Karpas-422 (cell line): ENCODE measurements around the gene NTN3. TPM values are rescaled to one million over a fixed set of nuclear protein-coding genes. Genes with fewer than 3 reads are reported as not detected.

Source experiments
- DNase-seq: peaks from one replicate; pipeline ENCODE4 v3.0.0-alpha.2; 2015
- H2AFZ ChIP-seq: fragments of 200-600 bp; sonication (generic); 2 replicates; pipeline ENCODE4 v1.6.1; 2014; ENCODE audit warnings: antibody characterized with exemption, low read length, mixed read lengths
- H3K27ac ChIP-seq: fragments of 200-600 bp; sonication (generic); 2 replicates; pipeline ENCODE4 v1.5.1; 2014; ENCODE audit warnings: mild to moderate bottlenecking, low read length, moderate library complexity
- H3K27me3 ChIP-seq: fragments of 200-600 bp; sonication (generic); 2 replicates; pipeline ENCODE4 v1.6.1; 2014; ENCODE audit warnings: low read length, mixed read lengths
- H3K36me3 ChIP-seq: fragments of 200-600 bp; sonication (generic); 2 replicates; pipeline ENCODE4 v1.6.1; 2014; ENCODE audit warnings: low read length, mixed read lengths; ENCODE audit not compliant: insufficient read depth
- H3K4me1 ChIP-seq: fragments of 200-600 bp; sonication (generic); 2 replicates; pipeline ENCODE4 v1.6.1; 2014; ENCODE audit warnings: mild to moderate bottlenecking, low read length, mixed read lengths
- H3K4me2 ChIP-seq: fragments of 200-600 bp; sonication (generic); 2 replicates; pipeline ENCODE4 v1.6.1; 2014; ENCODE audit warnings: low read length, low read depth, mild to moderate bottlenecking; ENCODE audit not compliant: poor library complexity, severe bottlenecking
- H3K4me3 ChIP-seq: fragments of 200-600 bp; sonication (generic); 2 replicates; pipeline ENCODE4 v1.5.1; 2014; ENCODE audit warnings: mild to moderate bottlenecking, antibody characterized with exemption, low read length, mixed read lengths
- H3K79me2 ChIP-seq: fragments of 200-600 bp; sonication (generic); 2 replicates; pipeline ENCODE4 v1.6.1; 2014; ENCODE audit warnings: mild to moderate bottlenecking, low read length, mixed read lengths
- H3K9ac ChIP-seq: fragments of 200-600 bp; sonication (generic); 2 replicates; pipeline ENCODE4 v1.6.0; 2014; ENCODE audit warnings: low read length
- H3K9me2 ChIP-seq: fragments of 200-600 bp; sonication (generic), shearing (Covaris generic); replicated peaks from 2 replicates; pipeline ENCODE4 v1.6.0; 2014; ENCODE audit warnings: mild to moderate bottlenecking, low read length, moderate library complexity; ENCODE audit not compliant: insufficient read depth
- H3K9me3 ChIP-seq: fragments of 300-700, 200-600 bp; sonication (generic); 2 replicates; pipeline ENCODE4 v1.6.1; 2014; ENCODE audit warnings: low read length, mixed read lengths
- H4K20me1 ChIP-seq: fragments of 200-600 bp; sonication (generic); 2 replicates; pipeline ENCODE4 v1.6.1; 2014; ENCODE audit warnings: mild to moderate bottlenecking, antibody characterized with exemption, low read length, low read depth; ENCODE audit not compliant: insufficient read depth
- total RNA-seq: library from RNA; depleted of rRNA; stranded (reverse); fragments of >200 nt; shearing (Covaris generic); gene quantifications from 2 replicates; pipeline ENCODE4 v1.2.3, GENCODE V29; 2014; ENCODE audit warnings: low replicate concordance

NTN3 gene
- total RNA-seq, 1 experiment from 2014 or later = 0.45 TPM

- no peaks in the 10 kb centered on the region for H3K9me3 ChIP-seq
- no peaks in the 10 kb centered on the region for H3K27me3 ChIP-seq
- DNase-seq = peak; percentile 65
- peaks cover 34% of the 10 kb centered on the region for H3K4me1 ChIP-seq
- peak overlapping the region; percentile 76 for H3K4me2 ChIP-seq
- H2AFZ ChIP-seq = no peak overlapping the region
- H3K9me2 ChIP-seq = no peaks in the 10 kb centered on the region
- no peaks in the 10 kb centered on the region for H3K36me3 ChIP-seq
- peaks cover 40% of the 10 kb centered on the region for H3K79me2 ChIP-seq
- peak overlapping the region; percentile 76; the same call in 1 of the 2 replicates for H3K4me3 ChIP-seq
- peak overlapping the region; percentile 70; the same call in 1 of the 2 replicates for H3K27ac ChIP-seq
- H3K9ac ChIP-seq = peak overlapping the region; percentile 98
- H4K20me1 ChIP-seq = peaks cover 31% of the 10 kb centered on the region
Measured at GRCh38 chr16:2512735-2513404, 41.8 kb downstream of the NTN3 start.

- Histone ChIP-seq H3K36me3 (no peaks in the 10 kb centered on the region), H3K9ac (peak within 1 kb of the TSS; percentile 98), H4K20me1 (peaks cover 38% of the 10 kb centered on the region), H3K4me3 (peak within 1 kb of the TSS; percentile 76), H2AFZ (no peak within 1 kb of the TSS), H3K79me2 (peaks cover 48% of the 10 kb centered on the region), H3K27me3 (no peaks in the 10 kb centered on the region), H3K9me3 (no peaks in the 10 kb centered on the region), H3K4me2 (peak within 1 kb of the TSS; percentile 76), H3K9me2 (no peaks in the 10 kb centered on the region), H3K27ac (peak within 1 kb of the TSS; percentile 70), H3K4me1 (peaks cover 34% of the 10 kb centered on the region)
- DNase-seq = peak; percentile 96
Measured at GRCh38 chr16:2513405-2514332, 42.6 kb downstream of the NTN3 start, which contains the start of gene ATP6V0C. Gene ATP6V0C, plus strand, starts transcription at chr16:2513952. Its CDS starts 152 bp downstream, at chr16:2514104.

- H3K36me3 ChIP-seq = no peaks in the 10 kb centered on the region
- no peaks in the 10 kb centered on the region for H3K9me3 ChIP-seq
- H3K4me1 ChIP-seq = peaks cover 38% of the 10 kb centered on the region
- H3K27ac ChIP-seq = peak overlapping the region; percentile 70
- peak overlapping the region; percentile 98 for H3K9ac ChIP-seq
- DNase-seq = peak; percentile 62
- H3K9me2 ChIP-seq = no peaks in the 10 kb centered on the region
- no peaks in the 10 kb centered on the region for H3K27me3 ChIP-seq
- no peak overlapping the region for H2AFZ ChIP-seq
- H3K4me3 ChIP-seq = peak overlapping the region; percentile 76
- H3K79me2 ChIP-seq = peaks cover 53% of the 10 kb centered on the region
- H4K20me1 ChIP-seq = peaks cover 41% of the 10 kb centered on the region
- H3K4me2 ChIP-seq = peak overlapping the region; percentile 76
Measured at GRCh38 chr16:2514333-2515179, 43.5 kb downstream of the NTN3 start.

GRCh38 chr16:2515180-2515851 is 44.2 kb downstream of the NTN3 start:
- H3K9me3 ChIP-seq = no peaks in the 10 kb centered on the region
- H4K20me1 ChIP-seq = peaks cover 41% of the 10 kb centered on the region
- DNase-seq = no peak
- H3K27me3 ChIP-seq = no peaks in the 10 kb centered on the region
- no peaks in the 10 kb centered on the region for H3K9me2 ChIP-seq
- H3K27ac ChIP-seq = no peak overlapping the region
- peak overlapping the region; percentile 98 for H3K9ac ChIP-seq
- no peaks in the 10 kb centered on the region for H3K36me3 ChIP-seq
- no peak overlapping the region for H2AFZ ChIP-seq
- peaks cover 53% of the 10 kb centered on the region for H3K79me2 ChIP-seq
- H3K4me3 ChIP-seq = peak overlapping the region; percentile 76
- H3K4me1 ChIP-seq = peaks cover 42% of the 10 kb centered on the region
- peak overlapping the region; percentile 76 for H3K4me2 ChIP-seq

- Histone ChIP-seq H3K4me2 (peak overlapping the region; percentile 20), H3K9ac (peak overlapping the region; percentile 98), H4K20me1 (peaks cover 41% of the 10 kb centered on the region), H3K79me2 (peaks cover 63% of the 10 kb centered on the region), H3K4me3 (no peak overlapping the region), H2AFZ (no peak overlapping the region), H3K27me3 (no peaks in the 10 kb centered on the region), H3K36me3 (no peaks in the 10 kb centered on the region), H3K27ac (no peak overlapping the region), H3K9me3 (no peaks in the 10 kb centered on the region), H3K9me2 (no peaks in the 10 kb centered on the region), H3K4me1 (peaks cover 50% of the 10 kb centered on the region)
- DNase-seq = no peak
Measured at GRCh38 chr16:2516391-2517240, 45.5 kb downstream of the NTN3 start.

- no peaks in the 10 kb centered on the region for H3K9me2 ChIP-seq
- H3K4me3 ChIP-seq = no peak overlapping the region
- H3K27me3 ChIP-seq = no peaks in the 10 kb centered on the region
- no peak for DNase-seq
- H3K27ac ChIP-seq = no peak overlapping the region
- H3K36me3 ChIP-seq = no peaks in the 10 kb centered on the region
- peaks cover 41% of the 10 kb centered on the region for H4K20me1 ChIP-seq
- no peaks in the 10 kb centered on the region for H3K9me3 ChIP-seq
- peaks cover 46% of the 10 kb centered on the region for H3K4me1 ChIP-seq
- no peak overlapping the region for H3K9ac ChIP-seq
- peaks cover 67% of the 10 kb centered on the region for H3K79me2 ChIP-seq
- no peak overlapping the region for H2AFZ ChIP-seq
- H3K4me2 ChIP-seq = no peak overlapping the region
Measured at GRCh38 chr16:2517954-2518605, 47.0 kb downstream of the NTN3 start.
